ENCODE data around the gene NQO2. TPM values are rescaled to one million over a fixed set of nuclear protein-coding genes. Genes with fewer than 3 reads are reported as not detected.

Gene NQO2
- total RNA-seq, 1 experiment from 2014 or later = 35.8 TPM

DNA sequence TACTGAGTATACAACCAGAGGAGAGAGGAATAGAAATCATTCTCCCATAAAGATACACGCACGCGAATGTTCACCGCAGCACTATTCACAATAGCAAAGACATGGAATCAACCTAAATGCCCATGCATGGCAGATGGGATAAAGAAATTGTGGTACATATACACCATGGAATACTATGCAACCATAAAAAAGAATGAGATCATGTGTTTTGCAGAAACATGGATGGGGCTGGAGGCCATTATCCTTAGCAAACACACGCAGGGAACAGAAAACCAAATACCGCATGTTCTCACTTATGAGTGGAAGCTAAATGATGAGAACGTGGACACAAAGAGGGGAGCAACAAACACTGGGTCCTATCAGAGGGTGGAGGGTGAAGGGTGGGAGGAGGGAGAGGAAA is 31.8 kb upstream of the NQO2 start:
- Mint-ChIP-seq H3K9me3 (ENCODE audit: unreplicated experiment) (no peaks in the 10 kb centered on the region), H3K27ac (ENCODE audit: unreplicated experiment) (no peak overlapping the region), H3K36me3 (ENCODE audit: insufficient read depth, unreplicated experiment) (peaks cover 18% of the 10 kb centered on the region), H3K4me3 (ENCODE audit: unreplicated experiment) (no peak overlapping the region), H3K4me1 (ENCODE audit: low read depth, unreplicated experiment) (no peaks in the 10 kb centered on the region), H3K27me3 (ENCODE audit: insufficient read depth, unreplicated experiment) (no peaks in the 10 kb centered on the region)
- Histone ChIP-seq H3K9me3 (no peaks in the 10 kb centered on the region), H3K4me3 (ENCODE audit: low read depth, low read length) (no peak overlapping the region), H3K4me1 (peaks cover 13% of the 10 kb centered on the region), H3K36me3 (ENCODE audit: control insufficient read depth, insufficient read depth, low read length) (no peaks in the 10 kb centered on the region), H3K27me3 (replicated peaks; ENCODE audit: control insufficient read depth, insufficient read depth, low read length) (no peaks in the 10 kb centered on the region)
- intact Hi-C loops (cut with micrococcal nuclease; ENCODE audit: unreplicated experiment) = no loop called here
- ChIA-PET CTCF (no interaction called here), POLR2A (no interaction called here)
- no TSS peak for BruUV-seq (replicated peaks)
- TF ChIP-seq, protein P1, sequence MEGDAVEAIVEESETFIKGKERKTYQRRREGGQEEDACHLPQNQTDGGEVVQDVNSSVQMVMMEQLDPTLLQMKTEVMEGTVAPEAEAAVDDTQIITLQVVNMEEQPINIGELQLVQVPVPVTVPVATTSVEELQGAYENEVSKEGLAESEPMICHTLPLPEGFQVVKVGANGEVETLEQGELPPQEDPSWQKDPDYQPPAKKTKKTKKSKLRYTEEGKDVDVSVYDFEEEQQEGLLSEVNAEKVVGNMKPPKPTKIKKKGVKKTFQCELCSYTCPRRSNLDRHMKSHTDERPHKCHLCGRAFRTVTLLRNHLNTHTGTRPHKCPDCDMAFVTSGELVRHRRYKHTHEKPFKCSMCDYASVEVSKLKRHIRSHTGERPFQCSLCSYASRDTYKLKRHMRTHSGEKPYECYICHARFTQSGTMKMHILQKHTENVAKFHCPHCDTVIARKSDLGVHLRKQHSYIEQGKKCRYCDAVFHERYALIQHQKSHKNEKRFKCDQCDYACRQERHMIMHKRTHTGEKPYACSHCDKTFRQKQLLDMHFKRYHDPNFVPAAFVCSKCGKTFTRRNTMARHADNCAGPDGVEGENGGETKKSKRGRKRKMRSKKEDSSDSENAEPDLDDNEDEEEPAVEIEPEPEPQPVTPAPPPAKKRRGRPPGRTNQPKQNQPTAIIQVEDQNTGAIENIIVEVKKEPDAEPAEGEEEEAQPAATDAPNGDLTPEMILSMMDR (IDR thresholded peaks at IDR 0.05; ENCODE audit: insufficient read depth in 1 of 2, low read depth in 1 of 2, low read length in 1 of 2, severe bottlenecking in 1 of 2, unreplicated experiment in 1 of 2) = no peak
- DNase-seq = no peak

DNA sequence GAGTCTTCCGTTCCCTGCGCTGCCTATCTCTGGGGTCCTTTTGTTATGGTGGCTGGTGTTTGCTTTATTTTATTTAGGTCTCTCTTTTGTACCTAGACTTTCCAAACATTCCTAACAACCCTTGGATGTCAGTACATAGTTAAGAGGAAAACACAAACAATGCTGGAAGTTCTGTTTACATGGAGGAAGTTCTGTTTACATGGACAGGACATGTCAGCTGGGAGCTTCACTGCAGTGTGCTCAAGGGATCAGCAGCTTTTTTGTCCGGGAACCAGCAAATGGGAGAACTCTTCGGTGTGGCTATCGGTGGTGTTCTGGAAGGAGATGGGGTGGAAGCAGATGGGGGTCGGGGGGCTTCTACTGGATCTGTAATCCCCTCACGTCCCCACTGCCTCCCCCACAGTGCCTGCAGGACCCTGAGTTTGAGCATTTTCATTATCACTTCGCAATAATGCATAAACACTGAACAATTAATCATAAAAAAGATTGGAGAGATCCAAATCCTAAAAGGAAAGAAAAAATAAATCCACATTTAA is 31.0 kb upstream of the NQO2 start:
- intact Hi-C loops (cut with micrococcal nuclease; ENCODE audit: unreplicated experiment) = no loop called here
- Mint-ChIP-seq H3K4me1 (ENCODE audit: low read depth, unreplicated experiment) (no peaks in the 10 kb centered on the region), H3K4me3 (ENCODE audit: unreplicated experiment) (no peak overlapping the region), H3K27ac (ENCODE audit: unreplicated experiment) (no peak overlapping the region), H3K9me3 (ENCODE audit: unreplicated experiment) (no peaks in the 10 kb centered on the region), H3K36me3 (ENCODE audit: insufficient read depth, unreplicated experiment) (peaks cover 18% of the 10 kb centered on the region), H3K27me3 (ENCODE audit: insufficient read depth, unreplicated experiment) (no peaks in the 10 kb centered on the region)
- Histone ChIP-seq H3K4me1 (peaks cover 8% of the 10 kb centered on the region; the same call in 1 of the 2 replicates), H3K36me3 (ENCODE audit: control insufficient read depth, insufficient read depth, low read length) (no peaks in the 10 kb centered on the region), H3K4me3 (ENCODE audit: low read depth, low read length) (no peak overlapping the region), H3K9me3 (no peaks in the 10 kb centered on the region), H3K27me3 (replicated peaks; ENCODE audit: control insufficient read depth, insufficient read depth, low read length) (no peaks in the 10 kb centered on the region)
- CTCF ChIA-PET = no interaction called here
- POLR2A ChIA-PET = no interaction called here
- DNase-seq = no peak
- TF ChIP-seq, protein P1 (IDR thresholded peaks at IDR 0.05; ENCODE audit: insufficient read depth in 1 of 2, low read depth in 1 of 2, low read length in 1 of 2, severe bottlenecking in 1 of 2, unreplicated experiment in 1 of 2) = no peak
- BruUV-seq (replicated peaks) = no TSS peak

DNA sequence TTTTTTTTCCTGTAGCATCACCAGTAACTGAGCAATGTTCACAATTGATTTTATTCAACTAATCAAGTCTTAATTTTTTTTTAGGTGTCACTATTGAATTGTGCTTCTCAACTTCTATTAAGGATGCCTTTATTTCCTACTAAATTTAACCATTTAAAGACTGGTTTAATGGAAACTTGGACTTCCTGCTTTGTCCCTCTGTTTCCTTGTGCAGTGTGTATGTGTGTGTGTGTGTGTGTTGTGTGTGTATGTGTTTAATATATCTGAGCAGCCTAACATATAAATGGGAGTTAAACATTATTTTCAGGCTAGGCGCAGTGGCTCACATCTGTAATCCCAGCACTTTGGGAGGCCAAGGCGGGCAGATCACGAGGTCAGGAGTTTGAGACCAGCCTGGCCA is 30.1 kb upstream of the NQO2 start:
- no peaks in the 10 kb centered on the region for H3K9me3 ChIP-seq
- no TSS peak for BruUV-seq (replicated peaks)
- H3K36me3 ChIP-seq (ENCODE audit: control insufficient read depth, insufficient read depth, low read length) = no peaks in the 10 kb centered on the region
- H3K27ac Mint-ChIP-seq (ENCODE audit: unreplicated experiment) = no peak overlapping the region
- no peaks in the 10 kb centered on the region for H3K9me3 Mint-ChIP-seq (ENCODE audit: unreplicated experiment)
- H3K4me1 ChIP-seq = peaks cover 8% of the 10 kb centered on the region; the same call in 1 of the 2 replicates
- H3K4me3 Mint-ChIP-seq (ENCODE audit: unreplicated experiment) = no peak overlapping the region
- TF ChIP-seq, protein P1 (IDR thresholded peaks at IDR 0.05; ENCODE audit: insufficient read depth in 1 of 2, low read depth in 1 of 2, low read length in 1 of 2, severe bottlenecking in 1 of 2, unreplicated experiment in 1 of 2) = no peak
- H3K4me1 Mint-ChIP-seq (ENCODE audit: low read depth, unreplicated experiment) = no peaks in the 10 kb centered on the region
- DNase-seq = no peak
- no peaks in the 10 kb centered on the region for H3K27me3 Mint-ChIP-seq (ENCODE audit: insufficient read depth, unreplicated experiment)
- H3K27me3 ChIP-seq (replicated peaks; ENCODE audit: control insufficient read depth, insufficient read depth, low read length) = no peaks in the 10 kb centered on the region
- ChIA-PET POLR2A (no interaction called here), CTCF (no interaction called here)
- intact Hi-C loops (cut with micrococcal nuclease; ENCODE audit: unreplicated experiment) = no loop called here
- H3K36me3 Mint-ChIP-seq (ENCODE audit: insufficient read depth, unreplicated experiment) = peaks cover 18% of the 10 kb centered on the region
- H3K4me3 ChIP-seq (ENCODE audit: low read depth, low read length) = no peak overlapping the region
